H9 (cell line): ENCODE measurements around the gene SMIM41. TPM values are rescaled to one million over a fixed set of nuclear protein-coding genes. Genes with fewer than 3 reads are reported as not detected.

Experiments
- DNase-seq: peaks from one replicate; pipeline ENCODE4 v3.0.0-alpha.2; 2017
- H2AFZ ChIP-seq: one replicate; pipeline ENCODE4 v1.6.1; 2013; ENCODE audit warnings: mild to moderate bottlenecking, low read length, control low read depth, moderate library complexity
- H2AK5ac ChIP-seq: 2 replicates; pipeline ENCODE4 v1.6.1; 2013; ENCODE audit warnings: low read length, control low read depth, mixed read lengths; ENCODE audit not compliant: insufficient read length
- H2BK120ac ChIP-seq: one replicate; pipeline ENCODE4 v1.6.1; 2013; ENCODE audit warnings: low read depth, mild to moderate bottlenecking, low read length, control low read depth, inconsistent platforms; ENCODE audit not compliant: poor library complexity, severe bottlenecking
- H2BK12ac ChIP-seq: 2 replicates; pipeline ENCODE4 v1.6.1; 2013; ENCODE audit warnings: low read length, control low read depth, mixed read lengths, low read depth; ENCODE audit not compliant: insufficient read length
- H2BK15ac ChIP-seq: 2 replicates; pipeline ENCODE4 v1.6.1; 2013; ENCODE audit warnings: low read depth, low read length, control low read depth
- H2BK20ac ChIP-seq: one replicate; pipeline ENCODE4 v1.6.1; 2013; ENCODE audit warnings: low read depth, mild to moderate bottlenecking, low read length, control low read depth, inconsistent platforms; ENCODE audit not compliant: poor library complexity, severe bottlenecking
- H2BK5ac ChIP-seq: 2 replicates; pipeline ENCODE4 v1.6.1; 2013; ENCODE audit warnings: low read length, control low read depth, mixed read lengths; ENCODE audit not compliant: insufficient read length
- H3K14ac ChIP-seq: 2 replicates; pipeline ENCODE4 v1.6.1; 2013; ENCODE audit warnings: low read length, control low read depth; ENCODE audit not compliant: insufficient read depth
- H3K18ac ChIP-seq: 2 replicates; pipeline ENCODE4 v1.6.1; 2013; ENCODE audit warnings: low read depth, mild to moderate bottlenecking, mixed read lengths, low read length, control low read depth; ENCODE audit not compliant: insufficient read length
- H3K23ac ChIP-seq: 2 replicates; pipeline ENCODE4 v1.6.1; 2013; ENCODE audit warnings: low read length, control low read depth, mixed read lengths, low read depth; ENCODE audit not compliant: insufficient read length
- H3K23me2 ChIP-seq: 2 replicates; pipeline ENCODE4 v1.6.1; 2013; ENCODE audit warnings: low read depth, mild to moderate bottlenecking, mixed read lengths, low read length, control low read depth; ENCODE audit not compliant: insufficient read length, poor library complexity, severe bottlenecking
- H3K27ac ChIP-seq: 2 replicates; pipeline ENCODE4 v1.5.1; 2013; ENCODE audit warnings: low read length, control low read depth, mixed read lengths, low read depth; ENCODE audit not compliant: insufficient read length
- H3K27me3 ChIP-seq: 2 replicates; pipeline ENCODE4 v1.6.1; 2013; ENCODE audit warnings: low read length, control low read depth, inconsistent platforms; ENCODE audit not compliant: insufficient read depth
- H3K4ac ChIP-seq: 2 replicates; pipeline ENCODE4 v1.6.1; 2013; ENCODE audit warnings: low read depth, mild to moderate bottlenecking, control low read depth, inconsistent platforms, low read length, moderate library complexity
- H3K4me1 ChIP-seq: 2 replicates; pipeline ENCODE4 v1.6.1; 2013; ENCODE audit warnings: low read length, control low read depth, inconsistent platforms; ENCODE audit not compliant: insufficient read depth
- H3K4me2 ChIP-seq: 2 replicates; pipeline ENCODE4 v1.6.1; 2013; ENCODE audit warnings: low read length, control low read depth, mixed read lengths; ENCODE audit not compliant: insufficient read length, insufficient read depth
- H3K56ac ChIP-seq: 2 replicates; pipeline ENCODE4 v1.6.1; 2013; ENCODE audit warnings: low read depth, mild to moderate bottlenecking, mixed read lengths, low read length, control low read depth; ENCODE audit not compliant: insufficient read length
- H3K79me1 ChIP-seq: 2 replicates; pipeline ENCODE4 v1.6.1; 2013; ENCODE audit warnings: low read depth, mild to moderate bottlenecking, moderate library complexity, low read length, control low read depth, inconsistent platforms; ENCODE audit not compliant: insufficient read depth, poor library complexity, severe bottlenecking
- H3K79me2 ChIP-seq: 2 replicates; pipeline ENCODE4 v1.6.1; 2013; ENCODE audit warnings: low read length, control low read depth, inconsistent platforms; ENCODE audit not compliant: insufficient read depth
- H3K9ac ChIP-seq: 2 replicates; pipeline ENCODE4 v1.6.1; 2013; ENCODE audit warnings: low read length, control low read depth, mixed read lengths; ENCODE audit not compliant: insufficient read length; ENCODE audit errors: extremely low read depth
- H3K9me3 ChIP-seq: one replicate; pipeline ENCODE4 v1.6.1; 2013; ENCODE audit warnings: low read depth, low read length, inconsistent platforms; ENCODE audit not compliant: control insufficient read depth
- H3T11ph ChIP-seq: one replicate; pipeline ENCODE4 v1.6.1; 2013; ENCODE audit warnings: mild to moderate bottlenecking, low read length, control low read depth, inconsistent platforms
- H4K20me1 ChIP-seq: one replicate; pipeline ENCODE4 v1.6.1; 2013; ENCODE audit not compliant: control insufficient read depth, insufficient read length, insufficient read depth
- H4K5ac ChIP-seq: 2 replicates; pipeline ENCODE4 v1.6.1; 2013; ENCODE audit warnings: low read depth, mild to moderate bottlenecking, mixed read lengths, low read length, control low read depth; ENCODE audit not compliant: insufficient read length
- H4K8ac ChIP-seq: replicated peaks from 2 replicates; pipeline ENCODE4 v1.6.1; 2013; ENCODE audit warnings: low read length, control low read depth, mixed read lengths, low read depth; ENCODE audit not compliant: insufficient read length
- H4K91ac ChIP-seq: 2 replicates; pipeline ENCODE4 v1.6.1; 2013; ENCODE audit warnings: low read depth, mild to moderate bottlenecking, moderate library complexity, mixed read lengths, low read length, control low read depth; ENCODE audit not compliant: insufficient read length
- H3K27ac Mint-ChIP-seq, 3 experiments: 2 replicates in 2 of 3; 3 replicates in 1 of 3; pipeline ENCODE4 v1.8.0; 2020 to 2021; ENCODE audit warnings: mixed read lengths in 3 of 3, mild to moderate bottlenecking in 1 of 3, moderate library complexity in 1 of 3
- H3K27me3 Mint-ChIP-seq: 2 replicates; pipeline ENCODE4 v1.8.0; 2021; ENCODE audit warnings: low read depth, mild to moderate bottlenecking, moderate library complexity, mixed read lengths
- H3K36me3 Mint-ChIP-seq, 3 experiments: 2 replicates in 2 of 3; 3 replicates in 1 of 3; pipeline ENCODE4 v1.8.0; 2020 to 2021; ENCODE audit warnings: low read depth in 3 of 3, mixed read lengths in 3 of 3; ENCODE audit not compliant: insufficient read depth in 1 of 3
- H3K4me1 Mint-ChIP-seq, 2 experiments: 2 replicates each; pipeline ENCODE4 v1.8.0; 2020; ENCODE audit warnings: mixed read lengths in 2 of 2
- H3K4me3 Mint-ChIP-seq, 2 experiments: 2 replicates in 1 of 2; 3 replicates in 1 of 2; pipeline ENCODE4 v1.8.0; 2020 to 2021; ENCODE audit warnings: mild to moderate bottlenecking in 2 of 2, mixed read lengths in 2 of 2, moderate library complexity in 1 of 2
- H3K9me3 Mint-ChIP-seq, 2 experiments: 2 replicates in 1 of 2; 3 replicates in 1 of 2; pipeline ENCODE4 v1.8.0; 2020; ENCODE audit warnings: mild to moderate bottlenecking in 2 of 2, mixed read lengths in 2 of 2, moderate library complexity in 1 of 2
- WGBS: extraction: QIAGEN DNeasy Blood & Tissue Kit; methylation state at CpG from one replicate; pipeline ENCODE4 v1.1.7; 2013; ENCODE audit warnings: missing lambda C conversion rate, low lambda C conversion rate, mixed read lengths; ENCODE audit not compliant: insufficient read length; ENCODE audit errors: extremely low coverage; 5-methylcytosine and 5-hydroxymethylcytosine counted together
- total RNA-seq: library from RNA; stranded (reverse); gene quantifications from 2 replicates; pipeline ENCODE4 v1.2.1, GENCODE V29; 2021
- TF ChIP-seq, protein P1 (sequence below): fragments of 200-600 bp; sonication (generic); conservative IDR thresholded peaks from 3 replicates; pipeline ENCODE4 v1.8.0; 2021; ENCODE audit warnings: antibody characterized with exemption, mild to moderate bottlenecking

The SMIM41 gene
- total RNA-seq, 1 experiment from 2014 or later, result not detected

DNA sequence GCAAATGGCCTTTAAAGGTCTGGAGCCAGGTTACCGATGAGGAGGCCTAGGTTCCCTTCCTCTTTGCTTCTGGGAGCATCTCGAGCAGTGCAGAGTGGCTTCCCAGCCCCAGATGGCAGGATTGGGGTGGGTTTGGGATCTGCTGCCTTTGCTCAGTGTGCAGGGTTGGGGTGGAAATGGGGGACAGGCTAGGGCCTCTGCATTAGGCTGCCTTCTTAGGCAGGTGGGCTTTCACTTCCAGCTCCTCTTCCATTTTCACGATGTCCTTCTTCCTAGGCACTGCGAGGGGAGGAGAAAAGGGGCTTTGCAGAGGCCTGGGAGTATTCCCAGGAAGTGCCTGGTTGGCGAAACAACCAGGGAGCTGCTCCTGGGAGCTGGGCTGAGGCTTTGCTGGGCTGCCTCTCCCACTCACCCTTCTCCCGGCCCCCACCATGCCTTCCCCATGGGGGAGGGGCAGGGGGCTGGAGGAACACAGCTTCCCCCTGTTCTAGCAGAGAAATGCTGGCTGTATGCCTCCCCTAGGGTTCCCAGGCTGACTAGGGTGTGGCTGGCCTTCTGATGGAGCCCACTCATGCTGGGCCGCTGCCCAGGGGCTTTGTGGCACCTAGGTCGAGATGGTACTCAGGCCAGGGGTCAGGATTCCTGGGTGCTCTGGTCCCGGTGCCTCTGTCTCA, 25.8 kb upstream of the SMIM41 start:
- peaks cover 7% of the 10 kb centered on the region; the same call in 1 of the 2 replicates for H3K27me3 ChIP-seq
- no peaks in the 10 kb centered on the region for H3K79me2 ChIP-seq
- no peak overlapping the region for H3K4ac ChIP-seq
- H3K36me3 Mint-ChIP-seq, result peaks cover 0 to 25% (median 21%) of the 10 kb centered on the region in 3 experiments; a peak in 6 of 7 replicates
- no peak overlapping the region for H3K18ac ChIP-seq
- H3K79me1 ChIP-seq, result no peaks in the 10 kb centered on the region
- no peak overlapping the region for H2BK20ac ChIP-seq
- no peak overlapping the region for H3K56ac ChIP-seq
- H3K9me3 ChIP-seq, result no peaks in the 10 kb centered on the region
- H2AFZ ChIP-seq, result no peak overlapping the region
- no peaks in the 10 kb centered on the region; the same call in 1 of the 2 replicates for H3K4me1 ChIP-seq
- no peak overlapping the region for H3K4me2 ChIP-seq
- no CpG with 5 or more reads among the region's 9 CpGs for WGBS
- H3K27ac Mint-ChIP-seq, result no peak overlapping the region
- H4K91ac ChIP-seq, result no peak overlapping the region
- H2BK12ac ChIP-seq, result no peak overlapping the region
- H4K8ac ChIP-seq, result no peak overlapping the region
- H4K5ac ChIP-seq, result no peak overlapping the region
- H2BK15ac ChIP-seq, result no peak overlapping the region
- no peak overlapping the region for H2AK5ac ChIP-seq
- no peak overlapping the region for H2BK5ac ChIP-seq
- peaks cover 17% of the 10 kb centered on the region for H3K23me2 ChIP-seq
- H3K23ac ChIP-seq, result no peak overlapping the region
- H2BK120ac ChIP-seq, result no peak overlapping the region
- TF ChIP-seq, protein P1, sequence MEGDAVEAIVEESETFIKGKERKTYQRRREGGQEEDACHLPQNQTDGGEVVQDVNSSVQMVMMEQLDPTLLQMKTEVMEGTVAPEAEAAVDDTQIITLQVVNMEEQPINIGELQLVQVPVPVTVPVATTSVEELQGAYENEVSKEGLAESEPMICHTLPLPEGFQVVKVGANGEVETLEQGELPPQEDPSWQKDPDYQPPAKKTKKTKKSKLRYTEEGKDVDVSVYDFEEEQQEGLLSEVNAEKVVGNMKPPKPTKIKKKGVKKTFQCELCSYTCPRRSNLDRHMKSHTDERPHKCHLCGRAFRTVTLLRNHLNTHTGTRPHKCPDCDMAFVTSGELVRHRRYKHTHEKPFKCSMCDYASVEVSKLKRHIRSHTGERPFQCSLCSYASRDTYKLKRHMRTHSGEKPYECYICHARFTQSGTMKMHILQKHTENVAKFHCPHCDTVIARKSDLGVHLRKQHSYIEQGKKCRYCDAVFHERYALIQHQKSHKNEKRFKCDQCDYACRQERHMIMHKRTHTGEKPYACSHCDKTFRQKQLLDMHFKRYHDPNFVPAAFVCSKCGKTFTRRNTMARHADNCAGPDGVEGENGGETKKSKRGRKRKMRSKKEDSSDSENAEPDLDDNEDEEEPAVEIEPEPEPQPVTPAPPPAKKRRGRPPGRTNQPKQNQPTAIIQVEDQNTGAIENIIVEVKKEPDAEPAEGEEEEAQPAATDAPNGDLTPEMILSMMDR, result no peak
- no peak overlapping the region for H3K9ac ChIP-seq
- no peak overlapping the region for H3K14ac ChIP-seq
- H4K20me1 ChIP-seq, result no peaks in the 10 kb centered on the region
- H3K4me1 Mint-ChIP-seq, result peaks cover 25 to 31% of the 10 kb centered on the region in 2 experiments
- no peak overlapping the region for H3K27ac ChIP-seq
- peaks cover 42% of the 10 kb centered on the region for H3K27me3 Mint-ChIP-seq
- H3K9me3 Mint-ChIP-seq, result no peaks in the 10 kb centered on the region; a peak in 1 of 5 replicates
- no peak for DNase-seq
- no peak overlapping the region; a peak in 1 of 5 replicates for H3K4me3 Mint-ChIP-seq
- H3T11ph ChIP-seq, result no peak overlapping the region
